Stomach (tissue), 9 donors: ENCODE measurements around the gene CLVS2. TPM values are rescaled to one million over a fixed set of nuclear protein-coding genes. Genes with fewer than 3 reads are reported as not detected.

Source experiments
- DNase-seq, 2 donors: peaks; one replicate each; pipeline versions ENCODE4 v3.0.0 to v3.0.0-alpha.2; 2013 to 2019
- H3K27ac ChIP-seq, 5 donors: fragments of 200-600 bp in 4 of 5; sonication (generic) in 4 of 5; one replicate each; pipeline ENCODE4 v1.5.1; 2013 to 2019; ENCODE audit warnings: mild to moderate bottlenecking in 1 of 5, moderate library complexity in 1 of 5
- H3K27me3 ChIP-seq, 3 donors: fragments of 200-600 bp; sonication (generic); one replicate each; pipeline ENCODE4 v1.5.1; 2017 to 2019; ENCODE audit warnings: mixed run types in 1 of 3
- H3K36me3 ChIP-seq, 4 donors: fragments of 200-600 bp; sonication (generic); 1 replicate in 3 of 4; 2 replicates in 1 of 4; pipeline ENCODE4 v1.5.1; 2016 to 2019
- H3K4me1 ChIP-seq, 4 donors: fragments of 200-600 bp; sonication (generic); one replicate each; pipeline ENCODE4 v1.5.1; 2016 to 2019
- H3K4me3 ChIP-seq, 4 donors: fragments of 200-600 bp; sonication (generic) in 3 of 4; one replicate each; pipeline ENCODE4 v1.5.1; 2016 to 2019; ENCODE audit warnings: mild to moderate bottlenecking in 1 of 4
- H3K9me3 ChIP-seq, 4 donors: fragments of 200-600 bp; sonication (generic); one replicate each; pipeline ENCODE4 v1.5.1; 2016 to 2019
- CTCF ChIP-seq, 7 experiments: fragments of 450-650 bp in 4 of 7; fragments of 200-600 bp in 3 of 7; sonication (generic) in 3 of 7; IDR thresholded peaks; one replicate each; pipeline ENCODE4 v1.5.1; 2016 to 2019; ENCODE audit warnings: antibody characterized with exemption in 7 of 7, control low read depth in 2 of 7, mild to moderate bottlenecking in 1 of 7
- EP300 ChIP-seq: sonication (generic); formaldehyde crosslinking; IDR thresholded peaks from one replicate; pipeline ENCODE4 v1.6.1; 2017; ENCODE audit warnings: antibody characterized with exemption
- POLR2A ChIP-seq, 4 donors: fragments of 450-650 bp; IDR thresholded peaks; one replicate each; pipeline ENCODE4 v1.6.1; 2016; ENCODE audit warnings: antibody characterized with exemption in 4 of 4, control low read depth in 2 of 4, mild to moderate bottlenecking in 1 of 4, moderate library complexity in 1 of 4
- POLR2AphosphoS5 ChIP-seq, 3 donors: sonication (generic); formaldehyde crosslinking; IDR thresholded peaks; one replicate each; pipeline ENCODE4 v1.6.1; 2016; ENCODE audit warnings: antibody characterized with exemption in 3 of 3
- WGBS, 5 donors: extraction: QIAGEN DNeasy Blood & Tissue Kit in 3 of 5; methylation state at CpG; one replicate each; pipeline versions ENCODE4 v1.1.5 to v1.1.7; 2013 to 2018; 5-methylcytosine and 5-hydroxymethylcytosine counted together
- intact Hi-C: fragments of 100-400 bp; cut with DNase I; formaldehyde crosslinking; loops from one replicate; pipeline ENCODE4 v1.15.1; 2023; ENCODE audit warnings: low total_unique reads
- polyA plus RNA-seq, 3 donors: library from polyadenylated mRNA; stranded (reverse); fragments of 200-250 nt; gene quantifications; one replicate each; pipeline ENCODE4 v1.2.3, GENCODE V29; 2013
- total RNA-seq, 5 donors: library from RNA; depleted of rRNA; stranded (reverse); fragments of >200 nt; gene quantifications; one replicate each; pipeline versions ENCODE4 v1.1.0 to v1.2.3, GENCODE V29; 2014 to 2016
- donor health status: healthy with polysubstance abuse.
- donor health status: Bipolar disorder and iron deficiency.
- donor health status: healthy.

Gene CLVS2
- total and polyA plus RNA-seq, 8 donors: 0.03 to 59.8 (median 0.92) TPM; not detected in 5

- WGBS, 5 donors: 45 to 58% (median 48%) methylated on average over 5 of the region's 5 CpGs
- H3K27me3 ChIP-seq: no peaks in the 10 kb centered on the region
- intact Hi-C loops: no loop called here
- no peak for DNase-seq
- H3K27ac ChIP-seq: no peak overlapping the region
- H3K4me1 ChIP-seq: no peaks in the 10 kb centered on the region
- H3K36me3 ChIP-seq: no peaks in the 10 kb centered on the region
- H3K9me3 ChIP-seq: no peaks in the 10 kb centered on the region
- no peak overlapping the region for H3K4me3 ChIP-seq
- TF ChIP-seq POLR2A (IDR thresholded peaks at IDR 0.05) (no peak), POLR2AphosphoS5 (IDR thresholded peaks at IDR 0.05) (no peak), CTCF (IDR thresholded peaks at IDR 0.05) (no peak), EP300 (no peak)
These were observed 21.2 kb downstream of the CLVS2 start for GRCh38 chr6:123017104-123017682.

GRCh38 chr6:123022975-123023374 is 26.9 kb downstream of the CLVS2 start:
- Histone ChIP-seq H3K4me1 (no peaks in the 10 kb centered on the region), H3K9me3 (no peaks in the 10 kb centered on the region), H3K27ac (no peak overlapping the region), H3K36me3 (no peaks in the 10 kb centered on the region), H3K27me3 (no peaks in the 10 kb centered on the region), H3K4me3 (no peak overlapping the region)
- TF ChIP-seq EP300: no peak
- TF ChIP-seq POLR2AphosphoS5 (IDR thresholded peaks at IDR 0.05): no peak
- TF ChIP-seq POLR2A (IDR thresholded peaks at IDR 0.05): no peak
- TF ChIP-seq CTCF (IDR thresholded peaks at IDR 0.05): no peak
- intact Hi-C loops: no loop called here
- peak in 1 of 2 donors; percentile 50 for DNase-seq
- WGBS, 5 donors: 0 to 12% (median 2%) methylated on average over 1 of the region's 1 CpG

- Histone ChIP-seq H3K9me3 (no peaks in the 10 kb centered on the region), H3K27ac (no peak overlapping the region), H3K36me3 (no peaks in the 10 kb centered on the region), H3K27me3 (no peaks in the 10 kb centered on the region), H3K4me3 (no peak overlapping the region), H3K4me1 (no peaks in the 10 kb centered on the region)
- intact Hi-C loops: no loop called here
- DNase-seq: no peak
- WGBS, 5 donors: 74 to 78% (median 76%) methylated on average over 5 of the region's 5 CpGs
- no peak for TF ChIP-seq POLR2A (IDR thresholded peaks at IDR 0.05)
- TF ChIP-seq EP300: no peak
- no peak for TF ChIP-seq CTCF (IDR thresholded peaks at IDR 0.05)
- no peak for TF ChIP-seq POLR2AphosphoS5 (IDR thresholded peaks at IDR 0.05)
These were observed 28.9 kb downstream of the CLVS2 start for GRCh38 chr6:123024976-123025375.

GRCh38 chr6:123027408-123027807 is 31.4 kb downstream of the CLVS2 start:
- H3K27me3 ChIP-seq: no peaks in the 10 kb centered on the region
- H3K4me3 ChIP-seq: no peak overlapping the region
- TF ChIP-seq POLR2A (IDR thresholded peaks at IDR 0.05): no peak
- no peak for TF ChIP-seq CTCF (IDR thresholded peaks at IDR 0.05)
- TF ChIP-seq POLR2AphosphoS5 (IDR thresholded peaks at IDR 0.05): no peak
- no peak for TF ChIP-seq EP300
- no peaks in the 10 kb centered on the region for H3K4me1 ChIP-seq
- intact Hi-C loops: no loop called here
- no peak for DNase-seq
- no peaks in the 10 kb centered on the region for H3K9me3 ChIP-seq
- WGBS, 5 donors: 78 to 89% (median 80%) methylated on average over 2 of the region's 2 CpGs
- no peaks in the 10 kb centered on the region for H3K36me3 ChIP-seq
- no peak overlapping the region for H3K27ac ChIP-seq
